Tibial artery (tissue), 4 donors: ENCODE measurements around the gene KIAA1671.

Experiments
- DNase-seq, 2 donors: peaks; one replicate each; pipeline ENCODE4 v3.0.0-alpha.2; 2019
- H3K27ac ChIP-seq, 2 donors: fragments of 200-600 bp; sonication (generic) in 1 of 2; 1 replicate in 1 of 2; 2 replicates in 1 of 2; pipeline ENCODE4 v1.5.1; 2018 to 2019; ENCODE audit warnings: mild to moderate bottlenecking in 1 of 2
- H3K27me3 ChIP-seq, 2 donors: fragments of 200-600 bp; sonication (generic) in 1 of 2; one replicate each; pipeline versions ENCODE4 v1.5.1 to v1.6.0; 2016 to 2019
- H3K36me3 ChIP-seq, 3 donors: fragments of 200-600 bp; sonication (generic) in 2 of 3; one replicate each; pipeline ENCODE4 v1.5.1; 2016 to 2019; ENCODE audit warnings: mild to moderate bottlenecking in 2 of 3
- H3K4me1 ChIP-seq, 4 donors: fragments of 200-600 bp; sonication (generic) in 2 of 4; 1 replicate in 3 of 4; 2 replicates in 1 of 4; pipeline ENCODE4 v1.5.1; 2016 to 2019
- H3K4me3 ChIP-seq, 2 donors: fragments of 200-600 bp; sonication (generic) in 1 of 2; 1 replicate in 1 of 2; 2 replicates in 1 of 2; pipeline ENCODE4 v1.5.1; 2018 to 2019; ENCODE audit warnings: mild to moderate bottlenecking in 2 of 2
- H3K9me3 ChIP-seq, 3 donors: fragments of 200-600 bp; sonication (generic) in 1 of 3; one replicate each; pipeline ENCODE4 v1.5.1; 2016 to 2019
- CTCF ChIP-seq, 2 experiments: fragments of 200-600 bp in 1 of 2; fragments of 450-650 bp in 1 of 2; IDR thresholded peaks; one replicate each; pipeline ENCODE4 v1.5.1; 2017 to 2019; ENCODE audit warnings: antibody characterized with exemption in 2 of 2, mild to moderate bottlenecking in 1 of 2, moderate library complexity in 1 of 2
- intact Hi-C: fragments of 100-400 bp; cut with DNase I; formaldehyde crosslinking; loops from one replicate; pipeline ENCODE4 v1.15.0; 2023; ENCODE audit warnings: low total_unique reads

KIAA1671 gene

GRCh38 chr22:25027959-25028840 is 75.7 kb downstream of the KIAA1671 start:
- H3K36me3 ChIP-seq = no peaks in the 10 kb centered on the region
- no peak overlapping the region for H3K4me3 ChIP-seq
- H3K9me3 ChIP-seq = no peaks in the 10 kb centered on the region
- H3K27me3 ChIP-seq = no peaks in the 10 kb centered on the region
- H3K4me1 ChIP-seq = peaks cover 0 to 16% (median 7%) of the 10 kb centered on the region in 4 donors
- H3K27ac ChIP-seq = no peak overlapping the region
- DNase-seq = no peak
- peak; percentile 28 to 33 for TF ChIP-seq CTCF (IDR thresholded peaks at IDR 0.05)
- intact Hi-C loops = no loop called here

GRCh38 chr22:25028841-25029141 is 76.3 kb downstream of the KIAA1671 start:
- H3K4me1 ChIP-seq = peaks cover 0 to 16% (median 7%) of the 10 kb centered on the region in 4 donors
- H3K9me3 ChIP-seq = no peaks in the 10 kb centered on the region
- intact Hi-C loops = no loop called here
- H3K4me3 ChIP-seq = no peak overlapping the region
- H3K27me3 ChIP-seq = no peaks in the 10 kb centered on the region
- no peak for DNase-seq
- no peaks in the 10 kb centered on the region for H3K36me3 ChIP-seq
- H3K27ac ChIP-seq = no peak overlapping the region
- TF ChIP-seq CTCF (IDR thresholded peaks at IDR 0.05) = no peak

- TF ChIP-seq CTCF (IDR thresholded peaks at IDR 0.05) = no peak
- no peak for DNase-seq
- Histone ChIP-seq H3K36me3 (no peaks in the 10 kb centered on the region), H3K27ac (no peak overlapping the region), H3K27me3 (no peaks in the 10 kb centered on the region), H3K4me1 (peaks cover 0 to 16% (median 7%) of the 10 kb centered on the region in 4 donors), H3K4me3 (no peak overlapping the region), H3K9me3 (no peaks in the 10 kb centered on the region)
- intact Hi-C loops = no loop called here
Measured at GRCh38 chr22:25029181-25029580, 76.7 kb downstream of the KIAA1671 start.

- Histone ChIP-seq H3K4me1 (peaks cover 0 to 16% (median 7%) of the 10 kb centered on the region in 4 donors), H3K36me3 (no peaks in the 10 kb centered on the region), H3K9me3 (no peaks in the 10 kb centered on the region), H3K27me3 (no peaks in the 10 kb centered on the region), H3K27ac (no peak overlapping the region), H3K4me3 (no peak overlapping the region)
- TF ChIP-seq CTCF (IDR thresholded peaks at IDR 0.05) = no peak
- DNase-seq = no peak
- intact Hi-C loops = no loop called here
Measured at GRCh38 chr22:25030636-25031035, 78.1 kb downstream of the KIAA1671 start.

- intact Hi-C loops = no loop called here
- H3K27me3 ChIP-seq = no peaks in the 10 kb centered on the region
- H3K36me3 ChIP-seq = no peaks in the 10 kb centered on the region
- no peaks in the 10 kb centered on the region for H3K9me3 ChIP-seq
- no peak overlapping the region for H3K27ac ChIP-seq
- no peak for TF ChIP-seq CTCF (IDR thresholded peaks at IDR 0.05)
- no peak for DNase-seq
- no peak overlapping the region for H3K4me3 ChIP-seq
- peaks cover 0 to 9% (median 5%) of the 10 kb centered on the region in 4 donors for H3K4me1 ChIP-seq
Measured at GRCh38 chr22:25032066-25032465, 79.5 kb downstream of the KIAA1671 start.
